Endothelial cell of umbilical vein (primary cell): Measurements from ENCODE around the gene SELENOO. TPM values are rescaled to one million over a fixed set of nuclear protein-coding genes. Genes with fewer than 3 reads are reported as not detected.

Experiments used
- BruUV-seq: library from RNA; stranded (reverse); fragments of 400-500 nt; replicated peaks from 2 replicates; lab custom pipeline; 2021; lab: Mats Ljungman, UMichigan
- CTCF ChIA-PET: fragments of 300-600, 350-600 bp; sonication (Branson Sonifier 250); formaldehyde crosslinking; loops from one replicate; lab custom pipeline; 2021; ENCODE audit warnings: antibody characterized with exemption, inconsistent platforms; lab: Charles Lee
- POLR2A ChIA-PET: fragments of 300-600, 350-600 bp; sonication (Branson Sonifier 250); formaldehyde crosslinking; loops from one replicate; lab custom pipeline; 2021; ENCODE audit warnings: antibody characterized with exemption, inconsistent platforms; lab: Charles Lee
- DNase-seq: peaks from one replicate; pipeline ENCODE4 v3.0.0-alpha.2; 2011; ENCODE audit warnings: low read depth, low spot score
- FAIRE-seq: peaks from 2 replicates; lab custom pipeline; 2011; peaks lifted over from hg19 to GRCh38; lab: Jason Lieb, UNC
- H2AFZ ChIP-seq: 2 replicates; pipeline ENCODE4 v1.6.0; 2012; ENCODE audit warnings: low read depth, low read length, control low read depth, inconsistent platforms
- H3K27ac ChIP-seq: 2 replicates; pipeline ENCODE4 v1.5.1; 2011; ENCODE audit warnings: low read depth, mild to moderate bottlenecking, control low read depth, low read length, moderate library complexity; ENCODE audit not compliant: insufficient read depth
- H3K27me3 ChIP-seq, 2 experiments: 2 replicates each; pipeline versions ENCODE4 v1.6.0 to v1.6.1; 2011; ENCODE audit warnings: low read length in 2 of 2, mixed read lengths in 1 of 2; ENCODE audit not compliant: control insufficient read depth in 2 of 2, insufficient read depth in 2 of 2
- H3K36me3 ChIP-seq, 2 experiments: 2 replicates in 1 of 2; 3 replicates in 1 of 2; pipeline ENCODE4 v1.5.1; 2011; ENCODE audit warnings: low read length in 2 of 2, mild to moderate bottlenecking in 1 of 2, moderate library complexity in 1 of 2; ENCODE audit not compliant: control insufficient read depth in 2 of 2, insufficient read depth in 2 of 2; ENCODE audit errors: extremely low read depth in 1 of 2
- H3K4me1 ChIP-seq: 3 replicates; pipeline ENCODE4 v1.5.1; 2011; ENCODE audit warnings: mild to moderate bottlenecking, low read length; ENCODE audit not compliant: control insufficient read depth, insufficient read depth; ENCODE audit errors: extremely low read depth
- H3K4me2 ChIP-seq: 2 replicates; pipeline ENCODE4 v1.6.1; 2011; ENCODE audit warnings: low read length, control low read depth, mixed read lengths; ENCODE audit not compliant: insufficient read depth
- H3K4me3 ChIP-seq, 3 experiments: fragments of 200-600 bp in 1 of 3; sonication (generic), shearing (Covaris generic) in 1 of 3; replicated peaks in 1 of 3; 2 replicates each; pipeline ENCODE4 v1.5.1; 2011 to 2016; ENCODE audit warnings: control low read depth in 3 of 3, low read length in 3 of 3, mild to moderate bottlenecking in 2 of 3, inconsistent platforms in 1 of 3, low read depth in 1 of 3, moderate library complexity in 1 of 3; ENCODE audit not compliant: insufficient read depth in 1 of 3
- H3K79me2 ChIP-seq: 2 replicates; pipeline ENCODE4 v1.6.0; 2012; ENCODE audit warnings: low read length, inconsistent platforms; ENCODE audit not compliant: control insufficient read depth, insufficient read depth
- H3K9ac ChIP-seq: replicated peaks from 2 replicates; pipeline ENCODE3; 2011; ENCODE audit warnings: low read length, control low read depth; ENCODE audit not compliant: insufficient read depth; ENCODE audit errors: extremely low read depth
- H3K9me1 ChIP-seq: replicated peaks from 3 replicates; pipeline ENCODE4 v1.6.0; 2011; ENCODE audit warnings: mild to moderate bottlenecking, low read length; ENCODE audit not compliant: control insufficient read depth, insufficient read depth; ENCODE audit errors: extremely low read depth
- H3K9me3 ChIP-seq: replicated peaks from 2 replicates; pipeline ENCODE4 v1.5.1; 2012; ENCODE audit warnings: low read length, inconsistent platforms; ENCODE audit not compliant: control insufficient read depth, insufficient read depth
- H4K20me1 ChIP-seq: replicated peaks from 2 replicates; pipeline ENCODE3; 2011; ENCODE audit warnings: mild to moderate bottlenecking, low read length; ENCODE audit not compliant: control insufficient read depth, insufficient read depth; ENCODE audit errors: extremely low read depth
- CTCF ChIP-seq, 2 donors: IDR thresholded peaks; 1 replicate in 1 of 2; 2 replicates in 1 of 2; pipeline ENCODE4 v1.5.1; 2011; ENCODE audit warnings: low read length in 2 of 2, mild to moderate bottlenecking in 2 of 2, moderate library complexity in 2 of 2, control low read depth in 1 of 2, inconsistent platforms in 1 of 2, low read depth in 1 of 2; ENCODE audit not compliant: insufficient read depth in 1 of 2; ENCODE audit errors: extremely low read depth in 1 of 2
- EZH2 ChIP-seq: IDR thresholded peaks from 2 replicates; pipeline ENCODE4 v1.6.1; 2012; ENCODE audit warnings: borderline replicate concordance, low read depth, mild to moderate bottlenecking, moderate library complexity, low read length, inconsistent platforms; ENCODE audit not compliant: severe bottlenecking
- FOS ChIP-seq: IDR thresholded peaks from 2 replicates; pipeline ENCODE4 v1.6.1; 2011; ENCODE audit warnings: mild to moderate bottlenecking, low read length, moderate library complexity, borderline replicate concordance; ENCODE audit not compliant: insufficient read depth
- GATA2 ChIP-seq: IDR thresholded peaks from 2 replicates; pipeline ENCODE4 v1.7.0; 2011; ENCODE audit warnings: low read depth, mild to moderate bottlenecking, moderate library complexity, mixed read lengths, low read length; ENCODE audit not compliant: insufficient read length, insufficient read depth
- JUN ChIP-seq: IDR thresholded peaks from 2 replicates; pipeline ENCODE4 v1.6.1; 2011; ENCODE audit warnings: borderline replicate concordance, low read depth; ENCODE audit not compliant: insufficient read length, insufficient read depth
- MAX ChIP-seq: IDR thresholded peaks from 2 replicates; pipeline ENCODE4 v1.6.1; 2011; ENCODE audit not compliant: insufficient read depth, insufficient read length
- MYC ChIP-seq: IDR thresholded peaks from one replicate; pipeline ENCODE4 v1.6.1; 2011; ENCODE audit warnings: mild to moderate bottlenecking, low read depth, low read length
- POLR2A ChIP-seq: IDR thresholded peaks from 2 replicates; pipeline ENCODE4 v1.6.1; 2012; ENCODE audit warnings: low read depth, mild to moderate bottlenecking, control low read depth, low read length
- POLR2AphosphoS5 ChIP-seq: IDR thresholded peaks from 2 replicates; pipeline ENCODE4 v1.6.1; 2012; ENCODE audit warnings: low read depth, mild to moderate bottlenecking, control low read depth, low read length, moderate library complexity; ENCODE audit not compliant: insufficient read depth
- dilution Hi-C: fragments of 300-500 bp; cut with MboI; formaldehyde crosslinking; loops from one replicate; pipeline ENCODE4 v1.15.0; 2019; ENCODE audit warnings: low sequenced_read_pairs; ENCODE audit not compliant: extremely low pct_ligation_motif_present
- intact Hi-C: fragments of 100-400 bp; cut with micrococcal nuclease; formaldehyde crosslinking; loops from one replicate; pipeline ENCODE4 v1.10.0; 2022
- polyA plus RNA-seq, 4 experiments: library from polyadenylated mRNA; depleted of rRNA in 3 of 4; stranded (reverse) in 3 of 4; unstranded in 1 of 4; fragments of >200 nt; gene quantifications; 2 replicates each; pipeline versions ENCODE4 v1.2.1 to v1.2.3, GENCODE V29; 2011 to 2012; ENCODE audit warnings: missing spikeins in 1 of 4
- total RNA-seq: library from RNA; stranded (reverse); gene quantifications from 2 replicates; pipeline ENCODE4 v1.2.3, GENCODE V29; 2021

SELENOO gene
- total and polyA plus RNA-seq, 2 donors (not counting 3 experiments of a cell fraction or from before 2014, with no cell fraction given) = 24.1 to 37.5 TPM

GRCh38 chr22:50266994-50267393 is 66.2 kb downstream of the SELENOO start:
- no peak for FAIRE-seq
- TF ChIP-seq EZH2 (no peak), JUN (no peak), POLR2A (no peak), MYC (no peak), POLR2AphosphoS5 (no peak), MAX (no peak), CTCF (IDR thresholded peaks at IDR 0.05; ENCODE audit: extremely low read depth in 1 of 2, insufficient read depth in 1 of 2, low read depth in 1 of 2, low read length in 2 of 2) (no peak), GATA2 (no peak), FOS (no peak)
- Histone ChIP-seq H2AFZ (no peak overlapping the region), H4K20me1 (no peaks in the 10 kb centered on the region), H3K4me1 (peaks cover 15% of the 10 kb centered on the region), H3K27me3 (no peaks in the 10 kb centered on the region), H3K9ac (no peak overlapping the region), H3K4me3 (no peak overlapping the region), H3K9me1 (no peaks in the 10 kb centered on the region), H3K36me3 (peaks cover 0 to 4% of the 10 kb centered on the region in 2 experiments), H3K79me2 (no peaks in the 10 kb centered on the region), H3K4me2 (no peak overlapping the region), H3K9me3 (no peaks in the 10 kb centered on the region), H3K27ac (no peak overlapping the region)
- DNase-seq = no peak
- BruUV-seq = no TSS peak
- intact Hi-C loops (no loop called here), dilution Hi-C loops (no loop called here)
- ChIA-PET POLR2A (no interaction called here), CTCF (interaction anchor here (0.8 to 4.7 kb wide), 8 partner anchors 10 to 59 kb away, joined by 3 to 40 read pairs (median 4); partner anchors contain the start of gene HDAC10)

Other genes starting within 250 kb of the SELENOO start
- gene PIM3, start 240.2 kb upstream of the SELENOO start, total RNA-seq = 185 and 219 TPM in 2 replicates
- 131 and 172 TPM in 2 replicates for gene PIM3, start 240.2 kb upstream of the SELENOO start, polyA plus RNA-seq
- 0.12 and 0.15 TPM in 2 replicates for gene IL17REL, start 188.2 kb upstream of the SELENOO start, total RNA-seq
- 0.06 TPM in 2 replicates for gene IL17REL, start 188.2 kb upstream of the SELENOO start, polyA plus RNA-seq
- gene TTLL8, start 142.7 kb upstream of the SELENOO start, total RNA-seq = not detected in 2 replicates
- gene TTLL8, start 142.7 kb upstream of the SELENOO start, polyA plus RNA-seq = not detected in 2 replicates
- gene MLC1, start 115.6 kb upstream of the SELENOO start, total RNA-seq = not detected in 2 replicates
- not detected in 2 replicates for gene MLC1, start 115.6 kb upstream of the SELENOO start, polyA plus RNA-seq
- 35.4 and 37.6 TPM in 2 replicates for gene MOV10L1, start 111.0 kb upstream of the SELENOO start, total RNA-seq
- 27.6 and 32.0 TPM in 2 replicates for gene MOV10L1, start 111.0 kb upstream of the SELENOO start, polyA plus RNA-seq
- gene PANX2, start 30.3 kb upstream of the SELENOO start, total RNA-seq = 5.1 and 5.2 TPM in 2 replicates
- gene PANX2, start 30.3 kb upstream of the SELENOO start, polyA plus RNA-seq = 2.5 and 3.1 TPM in 2 replicates
- gene TRABD, start 15.1 kb upstream of the SELENOO start, total RNA-seq = 46.8 and 48.9 TPM in 2 replicates
- gene TRABD, start 15.1 kb upstream of the SELENOO start, polyA plus RNA-seq = 48.4 and 58.2 TPM in 2 replicates
- 41.5 and 45.3 TPM in 2 replicates for gene TUBGCP6, start 44.0 kb downstream of the SELENOO start, total RNA-seq
- gene TUBGCP6, start 44.0 kb downstream of the SELENOO start, polyA plus RNA-seq = 33.1 and 42.7 TPM in 2 replicates
- 42.4 and 47.0 TPM in 2 replicates for gene HDAC10, start 50.3 kb downstream of the SELENOO start, total RNA-seq
- gene HDAC10, start 50.3 kb downstream of the SELENOO start, polyA plus RNA-seq = 32.6 and 38.3 TPM in 2 replicates
- gene MAPK12, start 60.7 kb downstream of the SELENOO start, total RNA-seq = 67.9 and 72.3 TPM in 2 replicates
- 86.8 and 90.2 TPM in 2 replicates for gene MAPK12, start 60.7 kb downstream of the SELENOO start, polyA plus RNA-seq
- gene MAPK11, start 69.4 kb downstream of the SELENOO start, total RNA-seq = 26.3 and 29.4 TPM in 2 replicates
- gene MAPK11, start 69.4 kb downstream of the SELENOO start, polyA plus RNA-seq = 22.8 and 30.2 TPM in 2 replicates
- gene PLXNB2, start 106.6 kb downstream of the SELENOO start, total RNA-seq = 134 and 139 TPM in 2 replicates
- 82.3 and 113 TPM in 2 replicates for gene PLXNB2, start 106.6 kb downstream of the SELENOO start, polyA plus RNA-seq
- gene DENND6B, start 126.0 kb downstream of the SELENOO start, total RNA-seq = 2.9 and 5.9 TPM in 2 replicates
- gene DENND6B, start 126.0 kb downstream of the SELENOO start, polyA plus RNA-seq = 4.1 and 6.5 TPM in 2 replicates
- 46.4 and 54.6 TPM in 2 replicates for gene PPP6R2, start 142.3 kb downstream of the SELENOO start, total RNA-seq
- gene PPP6R2, start 142.3 kb downstream of the SELENOO start, polyA plus RNA-seq = 38.6 and 41.2 TPM in 2 replicates